HT-29 (cell line): ENCODE data around the gene POC1A. TPM values are rescaled to one million over a fixed set of nuclear protein-coding genes. Genes with fewer than 3 reads are reported as not detected.
"Not testable (repeated sequence)": the region's sequence is repeated elsewhere in the genome, so short reads cannot be mapped to it uniquely, and the experiment has no call there.

Experiments used
- DNase-seq: peaks from one replicate; pipeline ENCODE4 v3.0.0-alpha.2; 2015; ENCODE audit warnings: low spot score
- total RNA-seq: library from RNA; depleted of rRNA; stranded (reverse); fragments of >200 nt; shearing (Covaris generic); gene quantifications from 2 replicates; pipeline ENCODE4 v1.2.3, GENCODE V29; 2014

POC1A gene
- total RNA-seq, 1 experiment from 2014 or later, result 25.2 TPM

GRCh38 chr3:52050571-52050970 lies 103.7 kb downstream of the POC1A start:
- DNase-seq, result no peak

- DNase-seq, result no peak
Measured at GRCh38 chr3:52049503-52049902, 104.7 kb downstream of the POC1A start.

GRCh38 chr3:52047295-52047960 lies 106.8 kb downstream of the POC1A start:
- DNase-seq, result no peak

GRCh38 chr3:52046902-52047239 lies 107.4 kb downstream of the POC1A start:
- DNase-seq, result no peak

- no peak for DNase-seq
Measured at GRCh38 chr3:52046186-52046901, 107.9 kb downstream of the POC1A start.

GRCh38 chr3:52044869-52045619 lies 109.2 kb downstream of the POC1A start:
- no peak for DNase-seq

GRCh38 chr3:52043750-52044149 lies 110.5 kb downstream of the POC1A start:
- DNase-seq, result no peak

- not testable (repeated sequence) for DNase-seq
Measured at GRCh38 chr3:52043039-52043438, 111.2 kb downstream of the POC1A start.

GRCh38 chr3:52041118-52041731 lies 113.0 kb downstream of the POC1A start:
- DNase-seq, result peak; percentile 38

- DNase-seq, result no peak
Measured at GRCh38 chr3:52040600-52040999, 113.6 kb downstream of the POC1A start.

GRCh38 chr3:52039846-52040245 lies 114.4 kb downstream of the POC1A start:
- DNase-seq, result peak; percentile 55

GRCh38 chr3:52039426-52039825 lies 114.8 kb downstream of the POC1A start:
- DNase-seq, result no peak

- DNase-seq, result no peak
Measured at GRCh38 chr3:52038227-52038626, 116.0 kb downstream of the POC1A start.

GRCh38 chr3:52037291-52037690 lies 116.9 kb downstream of the POC1A start:
- no peak for DNase-seq

- no peak for DNase-seq
Measured at GRCh38 chr3:52036829-52037228, 117.4 kb downstream of the POC1A start.

- DNase-seq, result no peak
Measured at GRCh38 chr3:52036222-52036694, 118.0 kb downstream of the POC1A start.

GRCh38 chr3:52034651-52035050 lies 119.6 kb downstream of the POC1A start:
- no peak for DNase-seq

GRCh38 chr3:52034212-52034611 lies 120.0 kb downstream of the POC1A start:
- no peak for DNase-seq

GRCh38 chr3:52033748-52034147 lies 120.5 kb downstream of the POC1A start:
- not testable (repeated sequence) for DNase-seq

GRCh38 chr3:52032702-52033408 lies 121.4 kb downstream of the POC1A start:
- DNase-seq, result no peak

GRCh38 chr3:52031896-52032295 lies 122.3 kb downstream of the POC1A start:
- no peak for DNase-seq
